Osteocyte (in vitro differentiated cells): ENCODE results near the gene MSX1. TPM values are rescaled to one million over a fixed set of nuclear protein-coding genes. Genes with fewer than 3 reads are reported as not detected.

Experiments used
- DNase-seq: peaks from one replicate; pipeline ENCODE4 v3.0.0; 2021; ENCODE audit warnings: mixed read lengths; ENCODE audit not compliant: unreplicated experiment; ENCODE audit errors: extremely low spot score
- H3K27ac Mint-ChIP-seq: one replicate; pipeline ENCODE4 v1.8.0; 2021; ENCODE audit warnings: mild to moderate bottlenecking, mixed read lengths; ENCODE audit not compliant: unreplicated experiment
- H3K27me3 Mint-ChIP-seq: one replicate; pipeline ENCODE4 v1.8.0; 2021; ENCODE audit warnings: mixed read lengths; ENCODE audit not compliant: unreplicated experiment
- H3K36me3 Mint-ChIP-seq: one replicate; pipeline ENCODE4 v1.8.0; 2021; ENCODE audit warnings: mixed read lengths; ENCODE audit not compliant: unreplicated experiment
- H3K4me1 Mint-ChIP-seq: one replicate; pipeline ENCODE4 v1.8.0; 2021; ENCODE audit warnings: mixed read lengths; ENCODE audit not compliant: unreplicated experiment
- H3K4me3 Mint-ChIP-seq: one replicate; pipeline ENCODE4 v1.8.0; 2021; ENCODE audit warnings: mild to moderate bottlenecking, moderate library complexity, mixed read lengths; ENCODE audit not compliant: unreplicated experiment
- H3K9me3 Mint-ChIP-seq: one replicate; pipeline ENCODE4 v1.8.0; 2021; ENCODE audit warnings: mixed read lengths; ENCODE audit not compliant: unreplicated experiment
- CTCF ChIP-seq: fragments of 200-600 bp; sonication (generic); IDR thresholded peaks from 2 replicates; pipeline ENCODE4 v1.5.0; 2021; ENCODE audit warnings: antibody characterized with exemption, mild to moderate bottlenecking, moderate library complexity
- total RNA-seq: library from RNA; stranded (reverse); gene quantifications from 2 replicates; pipeline ENCODE4 v1.2.1, GENCODE V29; 2021

MSX1 gene
- total RNA-seq, 1 donor from 2014 or later, result 3.5 TPM

DNA sequence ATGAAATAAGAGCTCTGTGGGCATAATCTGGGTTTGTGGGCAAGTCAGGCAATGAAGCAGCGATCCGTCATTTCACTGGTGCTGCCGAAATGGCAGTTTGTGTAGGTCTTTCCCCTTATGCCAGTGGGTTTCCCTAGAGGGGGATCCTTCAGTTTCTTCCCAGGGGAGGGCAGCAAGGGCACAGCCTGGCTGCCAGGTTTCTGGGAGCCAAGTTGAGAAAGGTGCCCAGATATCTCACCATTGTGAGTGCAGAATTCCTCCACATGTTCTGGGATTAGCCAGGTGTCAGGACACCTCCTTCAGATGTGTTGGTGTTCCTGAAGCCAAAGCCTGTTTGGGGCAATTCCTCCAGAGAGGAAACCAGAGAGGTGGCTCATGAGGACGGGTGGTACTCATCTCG lies 28.0 kb downstream of the MSX1 start:
- Mint-ChIP-seq H3K4me1 (no peaks in the 10 kb centered on the region), H3K27ac (no peak overlapping the region), H3K4me3 (no peak overlapping the region), H3K27me3 (peaks cover 70% of the 10 kb centered on the region), H3K36me3 (no peaks in the 10 kb centered on the region), H3K9me3 (no peaks in the 10 kb centered on the region)
- no peak for DNase-seq
- no peak for TF ChIP-seq CTCF

DNA sequence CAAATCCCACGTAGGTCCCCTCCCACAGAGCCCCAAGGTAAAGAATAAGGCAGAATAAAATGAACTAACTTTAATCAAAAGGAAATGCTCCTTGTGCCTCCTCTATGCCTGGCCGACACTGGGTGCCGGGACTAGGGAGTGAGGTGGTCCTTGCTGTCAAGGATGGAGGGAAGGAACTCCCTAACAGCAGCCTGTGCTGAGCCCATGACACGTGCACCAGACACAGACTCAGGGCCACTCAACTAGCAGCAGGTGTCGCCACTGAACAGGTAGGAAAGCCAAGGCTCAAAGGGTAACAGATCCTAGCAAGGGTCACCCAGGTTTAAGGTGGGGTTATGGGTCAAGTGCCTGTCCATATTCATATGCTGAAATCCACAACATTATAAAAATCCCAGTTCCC lies 29.2 kb downstream of the MSX1 start:
- no peaks in the 10 kb centered on the region for H3K4me1 Mint-ChIP-seq
- H3K36me3 Mint-ChIP-seq, result no peaks in the 10 kb centered on the region
- no peak for TF ChIP-seq CTCF
- peaks cover 71% of the 10 kb centered on the region for H3K27me3 Mint-ChIP-seq
- no peak overlapping the region for H3K4me3 Mint-ChIP-seq
- DNase-seq, result no peak
- no peak overlapping the region for H3K27ac Mint-ChIP-seq
- H3K9me3 Mint-ChIP-seq, result no peaks in the 10 kb centered on the region

GRCh38 chr4:4889781-4890180 lies 30.3 kb downstream of the MSX1 start:
- DNase-seq, result no peak
- Mint-ChIP-seq H3K4me3 (no peak overlapping the region), H3K27ac (no peak overlapping the region), H3K4me1 (no peaks in the 10 kb centered on the region), H3K36me3 (no peaks in the 10 kb centered on the region), H3K27me3 (peaks cover 74% of the 10 kb centered on the region), H3K9me3 (no peaks in the 10 kb centered on the region)
- TF ChIP-seq CTCF, result no peak

- no peak overlapping the region for H3K27ac Mint-ChIP-seq
- no peak for DNase-seq
- H3K9me3 Mint-ChIP-seq, result no peaks in the 10 kb centered on the region
- H3K4me3 Mint-ChIP-seq, result no peak overlapping the region
- H3K27me3 Mint-ChIP-seq, result peaks cover 75% of the 10 kb centered on the region
- TF ChIP-seq CTCF, result no peak
- no peaks in the 10 kb centered on the region for H3K36me3 Mint-ChIP-seq
- H3K4me1 Mint-ChIP-seq, result no peaks in the 10 kb centered on the region
Measured at GRCh38 chr4:4890574-4891255, 31.2 kb downstream of the MSX1 start.

DNA sequence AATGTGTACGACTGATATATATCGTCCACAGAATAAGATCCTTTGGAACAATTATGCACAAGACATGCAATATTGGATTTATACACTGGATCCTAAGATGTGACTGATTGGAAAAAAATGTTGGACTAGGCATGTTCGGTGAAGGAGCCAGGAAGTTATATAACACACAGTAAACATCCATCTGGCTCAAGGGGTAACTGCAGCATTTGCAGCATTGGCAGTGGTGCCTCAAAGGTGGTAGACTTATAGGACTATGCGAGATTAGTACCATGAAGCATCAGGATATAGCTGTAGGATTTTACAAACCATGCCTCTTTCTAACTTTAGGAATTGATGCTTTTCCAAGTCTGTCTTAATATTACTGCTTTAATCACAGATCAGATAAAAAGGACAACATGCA lies 34.3 kb downstream of the MSX1 start:
- H3K9me3 Mint-ChIP-seq, result no peaks in the 10 kb centered on the region
- no peak for DNase-seq
- H3K4me3 Mint-ChIP-seq, result no peak overlapping the region
- H3K36me3 Mint-ChIP-seq, result no peaks in the 10 kb centered on the region
- TF ChIP-seq CTCF, result no peak
- H3K4me1 Mint-ChIP-seq, result no peaks in the 10 kb centered on the region
- H3K27ac Mint-ChIP-seq, result no peak overlapping the region
- H3K27me3 Mint-ChIP-seq, result peaks cover 68% of the 10 kb centered on the region
